K562 (cell line): ENCODE data around the gene IRF2. TPM values are rescaled to one million over a fixed set of nuclear protein-coding genes. Genes with fewer than 3 reads are reported as not detected.

Experiments
- ATAC-seq: fragments of 200-7000 bp; cut with Tn5 transposase; 3 replicates; pipeline ENCODE4 v1.9.1; 2020; ENCODE audit warnings: moderate library complexity
- BruUV-seq: library from RNA; stranded (reverse); fragments of 400-500 nt; replicated peaks from 2 replicates; lab custom pipeline; 2021; lab: Mats Ljungman, UMichigan
- CTCF ChIA-PET: fragments of 300-600 bp; formaldehyde crosslinking; extraction: SDS; loops from one replicate; lab custom pipeline; 2021; ENCODE audit warnings: low intra/inter-chr PET ratio; lab: Yijun Ruan, JAX
- POLR2A ChIA-PET: fragments of 300-600, 350-650 bp; sonication (Branson Sonifier 250); formaldehyde crosslinking; extraction: SDS; loops from one replicate; lab custom pipeline; 2021; ENCODE audit warnings: antibody characterized with exemption, inconsistent platforms; lab: Yijun Ruan, JAX
- DNase-seq, 4 experiments: peaks; one replicate each; pipeline versions ENCODE4 v3.0.0 to v3.0.0-alpha.2; 2011 to 2018; ENCODE audit warnings: low spot score in 3 of 4, mixed read lengths in 3 of 4; ENCODE audit errors: extremely low read depth in 1 of 4
- FAIRE-seq: peaks from 2 replicates; lab custom pipeline; 2011; peaks lifted over from hg19 to GRCh38; lab: Jason Lieb, UNC
- H2AFZ ChIP-seq: 2 replicates; pipeline ENCODE4 v1.6.0; 2011; ENCODE audit warnings: low read depth, low read length, control low read depth, inconsistent platforms
- H3K27ac ChIP-seq: fragments of 200-600 bp; 3 replicates; pipeline ENCODE4 v1.8.0; 2011; ENCODE audit warnings: low read depth, mild to moderate bottlenecking, control low read depth, inconsistent platforms, low read length, moderate library complexity, mixed read lengths; ENCODE audit errors: extremely low read depth
- H3K27me3 ChIP-seq, 2 experiments: fragments of 300-600 bp in 1 of 2; 2 replicates in 1 of 2; 3 replicates in 1 of 2; pipeline versions ENCODE4 v1.6.0 to v1.8.0; 2011; ENCODE audit warnings: inconsistent platforms in 2 of 2, low read length in 2 of 2, mild to moderate bottlenecking in 1 of 2, mixed read lengths in 1 of 2, moderate library complexity in 1 of 2; ENCODE audit not compliant: control insufficient read depth in 2 of 2, insufficient read depth in 2 of 2
- H3K36me3 ChIP-seq: fragments of 300-600 bp; 3 replicates; pipeline ENCODE4 v1.8.0; 2011; ENCODE audit warnings: mild to moderate bottlenecking, low read length, inconsistent platforms; ENCODE audit not compliant: control insufficient read depth, insufficient read depth
- H3K4me1 ChIP-seq, 2 experiments: fragments of 200-600 bp in 1 of 2; replicated peaks in 1 of 2; 2 replicates in 1 of 2; 3 replicates in 1 of 2; pipeline versions ENCODE4 v1.5.1 to v1.8.0; 2011; ENCODE audit warnings: inconsistent platforms in 2 of 2, low read length in 2 of 2, mild to moderate bottlenecking in 1 of 2, mixed read lengths in 1 of 2, moderate library complexity in 1 of 2; ENCODE audit not compliant: control insufficient read depth in 2 of 2, insufficient read depth in 2 of 2
- H3K4me2 ChIP-seq: 2 replicates; pipeline ENCODE4 v1.6.1; 2011; ENCODE audit warnings: low read length, control low read depth, inconsistent platforms, mixed read lengths; ENCODE audit not compliant: insufficient read depth
- H3K4me3 ChIP-seq: fragments of 200-600 bp; sonication (generic), shearing (Covaris generic); 2 replicates; pipeline ENCODE4 v1.5.1; 2016; ENCODE audit warnings: control low read depth, inconsistent platforms
- H3K79me2 ChIP-seq: fragments of 200-600 bp; 3 replicates; pipeline ENCODE4 v1.8.0; 2011; ENCODE audit warnings: low read length, inconsistent platforms; ENCODE audit not compliant: control insufficient read depth, insufficient read depth
- H3K9ac ChIP-seq, 2 experiments: 2 replicates each; pipeline versions ENCODE4 v1.6.0 to v1.6.1; 2011; ENCODE audit warnings: low read depth in 2 of 2, low read length in 2 of 2, control low read depth in 1 of 2, inconsistent platforms in 1 of 2, mild to moderate bottlenecking in 1 of 2, mixed read lengths in 1 of 2; ENCODE audit not compliant: insufficient read depth in 1 of 2
- H3K9me1 ChIP-seq: one replicate; pipeline ENCODE4 v1.6.0; 2011; ENCODE audit warnings: inconsistent platforms, mild to moderate bottlenecking, low read length, moderate library complexity; ENCODE audit not compliant: control insufficient read depth, insufficient read depth
- H3K9me3 ChIP-seq: replicated peaks from 2 replicates; pipeline ENCODE4 v1.5.1; 2011; ENCODE audit warnings: low read depth, low read length, inconsistent platforms; ENCODE audit not compliant: control insufficient read depth, insufficient read depth
- H4K20me1 ChIP-seq: replicated peaks from 2 replicates; pipeline ENCODE4 v1.6.1; 2011; ENCODE audit warnings: low read length, inconsistent platforms, mixed read lengths; ENCODE audit not compliant: control insufficient read depth, insufficient read depth
- CBX2 ChIP-seq: fragments of 200-600 bp; sonication (generic); IDR thresholded peaks from one replicate; pipeline ENCODE4 v1.6.1; 2012; ENCODE audit warnings: mild to moderate bottlenecking, low read length, inconsistent platforms; ENCODE audit not compliant: insufficient read depth, poor library complexity, severe bottlenecking
- E2F3 ChIP-seq: fragments of 250-450 bp; sonication (Bioruptor Pico); IDR thresholded peaks from 2 replicates; pipeline ENCODE4 v1.4.0; 2020; ENCODE audit warnings: mild to moderate bottlenecking
- PHF8 ChIP-seq: fragments of 200-600 bp; sonication (generic); IDR thresholded peaks from 2 replicates; pipeline ENCODE4 v1.6.1; 2012; ENCODE audit warnings: mixed run types, mild to moderate bottlenecking, inconsistent platforms, low read length, moderate library complexity, borderline replicate concordance
- PML ChIP-seq: IDR thresholded peaks from 2 replicates; pipeline ENCODE4 v1.6.1; 2012; ENCODE audit warnings: low read length, inconsistent platforms
- ZNF121 ChIP-seq: sonication (generic); formaldehyde crosslinking; conservative IDR thresholded peaks from 2 replicates; pipeline ENCODE4 v1.8.0; 2022; ENCODE audit warnings: missing genetic modification reagents
- ZNF586 ChIP-seq: fragments of 450-650 bp; formaldehyde crosslinking; conservative IDR thresholded peaks from 2 replicates; pipeline ENCODE4 v1.4.0; 2020; ENCODE audit warnings: mild to moderate bottlenecking, moderate library complexity
- WGBS: fragments of 100-300 bp; shearing (Covaris generic); methylation state at CpG from one replicate; pipeline ENCODE4 v1.1.6; 2016; ENCODE audit warnings: low coverage, mixed read lengths; ENCODE audit not compliant: insufficient coverage; ENCODE audit errors: missing lambda C conversion rate; 5-methylcytosine and 5-hydroxymethylcytosine counted together
- in situ Hi-C: fragments of 300-500 bp; cut with MboI; formaldehyde crosslinking; loops from 4 replicates; pipeline ENCODE4 v1.15.0; 2018; ENCODE audit warnings: inconsistent platforms, mixed read lengths
- intact Hi-C: fragments of 100-400 bp; cut with micrococcal nuclease; formaldehyde crosslinking; loops from 2 replicates; pipeline ENCODE4 v1.14.2; 2022
- polyA plus RNA-seq, 8 experiments: library from polyadenylated mRNA; depleted of rRNA in 4 of 8; stranded (reverse) in 5 of 8; unstranded in 3 of 8; fragments of >200 nt; fragmentation: Nextera tagmentation in 2 of 8; fragmentation: Illumina TruSeq in 1 of 8; extraction: Ambion mirVana in 2 of 8; extraction: Trizol in 1 of 8; gene quantifications; 2 replicates each; pipeline versions ENCODE4 v1.2.1 to v1.2.3, GENCODE V29; 2011 to 2014; ENCODE audit warnings: inconsistent platforms in 1 of 8, missing spikeins in 1 of 8
- total RNA-seq, 7 experiments: library from RNA; depleted of rRNA in 6 of 7; stranded (reverse); fragments of >200 nt in 6 of 7; fragmentation: Illumina TruSeq in 2 of 7; extraction: Trizol in 2 of 7; gene quantifications; 2 replicates each; pipeline versions ENCODE4 v1.2.1 to v1.2.3, GENCODE V29; 2011 to 2021; ENCODE audit warnings: low replicate concordance in 1 of 7

IRF2 gene
- total and polyA plus RNA-seq, 9 of the 15 experiments (the other 6 are each of a cell fraction or from before 2014, with no cell fraction given), result 7.1 to 17.1 (median 11.3) TPM

DNA sequence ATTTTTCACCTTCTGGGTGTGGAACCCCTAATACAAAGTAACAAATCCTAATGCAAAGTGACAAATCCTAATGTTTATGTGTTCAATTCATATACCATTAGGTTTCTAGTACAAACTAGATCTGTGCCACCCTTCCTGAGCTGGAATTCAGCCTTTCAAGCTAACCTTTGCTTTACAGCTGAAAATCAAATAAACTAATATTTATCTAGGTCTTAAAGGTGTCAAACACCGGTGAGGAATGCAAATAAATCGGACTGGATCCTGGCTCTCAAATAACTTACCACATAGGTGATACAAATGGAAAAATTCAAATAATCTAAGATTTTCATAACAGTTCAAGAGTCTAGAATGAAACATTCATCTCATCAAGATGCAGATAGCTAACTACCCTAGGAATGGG lies 11.6 kb downstream of the IRF2 start:
- intact Hi-C loops, result no loop called here
- H3K9ac ChIP-seq, result no peak overlapping the region
- no peaks in the 10 kb centered on the region for H3K36me3 ChIP-seq
- TF ChIP-seq ZNF121 (no peak), E2F3 (no peak), ZNF586 (CRISPR knock-in tag) (no peak), PML (no peak), CBX2 (no peak), PHF8 (no peak)
- TF ChIP-seq, all 486 proteins: peak for 0
- H3K4me3 ChIP-seq, result no peak overlapping the region
- BruUV-seq, result no TSS peak
- no peaks in the 10 kb centered on the region for H3K9me1 ChIP-seq
- no peaks in the 10 kb centered on the region for H3K9me3 ChIP-seq
- WGBS, result 95% methylated on average over 2 of the region's 2 CpGs
- DNase-seq (no peak), ATAC-seq (no peak), FAIRE-seq (no peak)
- ChIA-PET CTCF (no interaction called here), POLR2A (no interaction called here)
- in situ Hi-C loops, result no loop called here
- H3K27ac ChIP-seq, result no peak overlapping the region
- no peaks in the 10 kb centered on the region; the same call in 1 of the 2 replicates for H4K20me1 ChIP-seq
- H3K4me1 ChIP-seq, result peaks cover 3 to 12% of the 10 kb centered on the region in 2 experiments
- H3K4me2 ChIP-seq, result no peak overlapping the region
- no peaks in the 10 kb centered on the region for H3K27me3 ChIP-seq
- H3K79me2 ChIP-seq, result peaks cover 15% of the 10 kb centered on the region
- H2AFZ ChIP-seq, result no peak overlapping the region
